Measurements from ENCODE around the gene TGM4.
"Not testable (repeated sequence)": the region's sequence is repeated elsewhere in the genome, so short reads cannot be mapped to it uniquely, and the experiment has no call there.

TGM4 gene

GRCh38 chr3:44874308-44874707, at the start of gene TGM4:
TGM4 (plus strand) TSS chr3:44874608; CDS start chr3:44874679, 71 bp downstream.
- DNase-seq = no peak

GRCh38 chr3:44825264-44825925, 49.0 kb upstream of the TGM4 start:
- no peak for DNase-seq

DNA sequence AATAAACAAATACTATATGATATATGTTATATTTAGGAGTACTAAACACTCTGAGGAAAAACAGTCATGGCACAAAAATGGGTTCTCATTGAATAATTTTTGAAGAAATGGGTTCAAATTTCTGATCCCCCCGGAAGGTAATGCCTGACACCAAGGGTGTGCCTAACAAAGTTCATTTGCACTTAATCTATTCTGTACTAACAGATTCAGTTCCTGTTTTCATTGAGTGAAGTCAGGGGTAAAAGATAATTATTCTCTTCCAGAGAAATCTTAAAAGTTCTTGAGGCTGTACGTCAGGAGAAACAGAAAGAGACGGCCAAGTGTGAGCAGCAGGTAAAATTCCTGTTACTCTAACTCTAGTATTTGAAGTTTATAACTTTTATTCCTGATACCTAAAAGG, 47.2 kb upstream of the TGM4 start:
- DNase-seq = no peak

DNA sequence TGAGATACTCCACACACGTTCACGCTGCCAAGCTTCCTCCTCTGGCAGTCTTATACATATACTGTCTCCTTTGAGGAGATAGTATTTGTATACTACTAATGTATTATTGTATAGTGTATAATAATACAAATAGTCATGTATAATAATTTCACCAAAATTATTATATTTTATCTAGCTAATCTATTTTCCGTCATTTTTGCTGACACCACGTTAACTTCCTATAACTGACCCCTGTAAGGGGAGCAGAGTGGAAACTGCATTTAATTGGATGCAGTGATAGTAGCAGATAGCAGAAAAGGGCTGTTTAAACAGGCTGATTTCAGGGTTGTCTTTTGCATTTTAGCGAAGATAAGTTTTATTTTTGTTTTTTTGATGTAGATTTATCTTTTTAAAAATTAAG, 43.2 kb upstream of the TGM4 start:
- no peak for DNase-seq

GRCh38 chr3:44832032-44832431, 42.4 kb upstream of the TGM4 start:
- DNase-seq = no peak

GRCh38 chr3:44832965-44833364, 41.4 kb upstream of the TGM4 start:
- DNase-seq = no peak

DNA sequence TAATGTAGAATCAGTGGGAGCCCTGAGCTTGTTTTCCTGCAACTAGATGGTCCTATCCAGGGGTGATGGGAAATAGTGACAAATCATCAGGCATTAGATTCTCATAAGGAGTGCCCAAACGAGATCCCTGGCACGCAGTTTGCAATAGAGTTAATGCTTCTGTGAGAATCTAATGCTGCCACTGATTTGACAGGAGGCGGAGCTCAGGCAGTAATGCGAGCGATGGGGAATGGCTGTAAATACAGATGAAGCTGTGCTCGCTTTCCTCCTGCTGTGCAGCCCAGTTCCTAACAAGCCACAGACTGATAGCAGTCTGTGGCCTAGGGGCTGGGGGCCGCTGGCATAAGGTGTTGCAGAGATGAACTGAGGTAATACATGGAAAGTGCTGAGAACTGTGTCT, 41.0 kb upstream of the TGM4 start:
- DNase-seq = no peak

DNA sequence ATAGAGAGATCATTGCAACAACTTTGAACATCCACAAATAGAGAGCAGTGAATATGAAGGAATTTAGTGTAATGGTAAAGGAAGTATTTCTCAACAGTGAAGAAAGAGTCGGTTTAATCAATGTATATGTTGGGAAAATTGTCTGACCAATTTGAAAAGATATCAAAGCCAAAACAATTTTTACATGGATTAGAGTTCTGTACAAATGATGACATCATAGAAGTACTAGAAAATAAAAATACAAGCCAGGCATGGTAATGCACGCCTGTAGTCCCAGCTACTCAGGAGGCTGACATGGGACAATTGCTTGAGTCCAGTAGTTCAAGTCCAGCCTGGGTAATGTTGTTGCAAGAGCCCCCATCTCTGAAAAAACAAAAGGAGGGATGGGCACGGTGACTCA, 38.7 kb upstream of the TGM4 start:
- no peak for DNase-seq

- DNase-seq = no peak
Observed at GRCh38 chr3:44842376-44842775, 32.0 kb upstream of the TGM4 start.

DNA sequence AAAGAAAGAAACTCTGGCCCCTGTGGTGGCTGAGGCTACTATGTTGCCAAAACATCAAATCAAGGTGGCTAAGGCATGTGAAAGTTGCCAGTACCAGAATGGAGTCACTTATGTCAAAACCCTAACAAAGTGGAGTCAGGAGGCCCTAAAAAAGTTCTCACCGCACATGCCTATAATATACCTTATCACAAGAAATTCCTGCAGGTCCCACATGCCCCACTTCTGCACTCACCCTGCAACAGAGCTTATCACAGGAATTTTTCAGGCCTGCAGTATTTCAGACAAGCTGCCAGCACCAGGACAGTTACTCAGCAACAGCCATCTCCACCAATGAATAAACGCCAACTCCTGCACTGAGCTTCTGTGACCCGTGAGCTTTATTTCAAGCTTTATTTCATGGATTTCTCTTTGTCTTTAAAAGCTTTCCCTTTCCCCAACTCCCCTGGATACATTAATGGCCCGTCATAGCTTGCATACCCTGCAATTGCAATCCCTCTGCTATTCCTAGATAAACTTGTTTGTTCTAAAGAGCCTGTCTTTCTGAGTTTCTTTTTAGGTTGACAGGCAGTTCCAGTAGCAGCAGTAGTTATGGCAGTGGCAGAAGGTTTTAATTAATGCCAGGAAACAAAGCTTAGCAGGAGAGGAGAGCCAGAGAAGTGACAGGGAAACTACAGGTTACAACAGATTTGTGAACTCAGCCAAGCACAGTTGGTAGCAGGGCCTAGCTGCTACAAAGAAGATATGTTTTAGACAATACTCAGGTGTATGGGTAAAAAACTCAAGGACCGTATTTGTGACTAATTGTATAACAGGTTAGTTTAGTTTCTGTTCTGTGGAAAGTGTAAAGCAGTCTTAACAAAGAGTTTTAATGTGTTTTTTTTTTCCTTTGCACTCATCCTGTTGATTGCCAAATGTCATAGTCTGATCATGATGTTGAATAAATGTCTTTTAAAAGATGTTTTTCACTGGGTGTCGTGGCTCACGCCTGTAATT, 28.6 kb upstream of the TGM4 start:
- no peak for DNase-seq

DNA sequence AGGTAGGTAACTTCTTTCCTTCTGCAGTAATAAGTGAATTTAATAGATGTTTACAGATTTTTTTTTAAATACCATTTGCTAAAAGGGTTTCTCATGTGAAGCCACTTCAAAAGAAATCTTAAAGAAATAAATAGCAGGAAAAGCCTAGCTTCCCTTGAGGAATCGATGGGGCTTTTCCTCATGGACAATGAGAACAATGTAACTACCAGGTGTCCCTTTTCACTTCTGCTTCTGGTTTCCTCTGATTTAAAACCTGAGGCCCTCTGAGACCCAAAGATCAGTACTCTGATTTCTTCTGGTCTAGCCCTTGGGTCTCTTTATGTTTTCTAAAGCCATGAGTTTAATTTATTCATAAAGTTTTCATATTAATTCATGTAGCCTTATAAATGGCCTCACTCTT, 25.8 kb upstream of the TGM4 start:
- DNase-seq = no peak

DNA sequence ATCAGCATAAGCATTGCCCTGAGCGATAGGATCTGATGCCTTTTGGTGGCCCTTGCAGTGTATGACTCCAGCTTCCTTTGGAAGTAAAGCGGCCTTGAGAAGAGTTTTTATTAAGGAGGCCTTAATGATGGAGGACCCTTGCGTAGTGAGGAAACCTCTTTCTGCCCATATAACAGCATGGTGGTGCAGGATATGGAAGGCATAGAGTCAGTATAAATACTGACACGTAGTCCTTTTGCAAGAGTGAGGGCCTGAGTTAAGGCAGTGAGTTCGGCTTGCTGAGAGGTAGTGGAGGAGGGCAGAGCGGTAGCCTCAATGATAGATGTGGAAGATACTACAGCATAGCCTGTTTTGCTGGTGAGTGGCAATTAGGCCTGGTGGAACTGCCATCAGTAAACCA, 17.7 kb upstream of the TGM4 start:
- DNase-seq = not testable (repeated sequence)

- DNase-seq = no peak
Observed at GRCh38 chr3:44860117-44860516, 14.3 kb upstream of the TGM4 start.

DNA sequence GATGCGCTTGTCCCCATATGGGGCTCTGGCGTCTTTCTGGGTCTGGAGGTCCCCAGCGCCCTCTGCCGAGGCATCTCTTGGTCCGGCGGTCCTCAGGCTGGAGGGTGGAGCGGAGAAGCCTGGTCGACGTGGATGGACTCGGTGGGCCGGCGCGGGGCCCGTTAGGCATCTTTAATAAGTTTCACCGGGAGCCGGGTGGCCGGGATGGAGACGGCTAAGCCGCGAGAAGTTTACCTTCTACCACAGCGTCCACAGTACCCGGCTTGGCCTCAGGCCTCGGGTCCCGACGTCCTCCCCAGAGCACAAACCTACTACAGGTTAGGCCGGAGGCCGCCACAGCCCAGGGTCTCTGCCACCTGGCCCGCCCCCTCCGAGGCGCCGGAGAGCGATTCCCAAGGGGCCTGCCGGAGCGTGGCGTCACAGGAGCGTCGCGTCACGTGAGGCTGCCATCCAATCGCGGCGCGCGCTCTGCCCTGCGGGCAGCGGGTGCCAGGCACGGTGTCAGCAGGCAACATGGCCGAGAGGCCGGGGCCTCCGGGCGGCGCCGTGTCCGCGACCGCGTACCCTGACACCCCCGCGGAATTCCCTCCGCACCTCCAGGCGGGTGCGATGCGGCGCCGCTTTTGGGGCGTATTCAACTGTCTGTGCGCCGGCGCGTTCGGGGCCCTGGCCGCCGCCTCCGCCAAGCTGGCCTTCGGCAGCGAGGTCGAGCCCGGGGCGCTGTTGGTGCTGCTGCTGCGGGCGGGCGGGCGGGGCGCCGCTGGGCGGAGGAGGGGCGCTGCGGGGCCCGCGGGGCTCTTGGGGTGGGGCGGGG, 12.8 kb upstream of the TGM4 start, which contains the start of gene TMEM42:
Gene TMEM42, plus strand, starts transcription at position 501 of the 814 bp plus-strand sequence. Its CDS starts 13 bp downstream, at position 514.
- peak; percentile 95 for DNase-seq

DNA sequence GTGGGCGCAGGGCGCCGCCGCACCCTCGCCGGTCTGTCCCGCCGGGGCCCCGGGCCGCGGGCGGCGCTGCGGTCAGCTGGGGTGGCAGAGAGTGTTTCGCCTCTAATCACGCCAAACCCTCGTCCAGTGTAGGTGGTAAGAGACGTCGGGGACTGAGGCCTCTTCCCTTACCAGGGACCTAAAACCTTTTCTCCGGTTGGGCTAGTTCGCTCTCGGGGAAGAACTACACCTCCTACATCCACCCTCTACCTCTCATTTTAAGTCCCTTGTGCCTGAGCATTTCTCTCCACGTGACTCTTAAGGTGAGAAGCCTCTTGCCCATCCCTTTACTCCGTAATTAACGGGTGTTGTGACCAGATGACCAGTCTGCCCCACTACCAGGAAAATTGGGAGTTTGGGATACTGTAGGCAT, 12.2 kb upstream of the TGM4 start:
- no peak for DNase-seq

- DNase-seq = no peak
Observed at GRCh38 chr3:44865272-44866035, 9.0 kb upstream of the TGM4 start.

- DNase-seq = no peak
Observed at GRCh38 chr3:44867421-44868111, 6.8 kb upstream of the TGM4 start.

GRCh38 chr3:44870375-44871061, 3.9 kb upstream of the TGM4 start:
- no peak for DNase-seq

GRCh38 chr3:44875596-44875995, 1.2 kb downstream of the TGM4 start:
- no peak for DNase-seq

DNA sequence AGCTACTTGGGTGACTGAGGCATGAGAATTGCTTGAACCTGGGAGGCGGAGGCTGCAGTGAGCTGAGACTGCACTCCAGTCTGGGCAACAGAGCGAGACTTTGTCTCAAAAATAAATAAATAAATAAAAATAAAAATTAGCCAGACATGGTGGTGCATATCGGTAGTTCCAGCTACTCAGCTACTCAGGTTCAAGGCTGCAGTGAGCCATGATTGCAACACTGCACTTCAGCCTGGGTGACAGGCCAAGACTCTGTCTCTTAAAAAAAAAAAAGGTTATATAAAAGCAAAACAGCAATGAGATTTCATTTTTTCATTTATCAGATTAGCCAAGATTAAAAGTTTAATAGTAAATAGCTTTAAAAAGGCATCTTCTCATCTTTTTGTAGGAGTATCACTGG, 2.9 kb downstream of the TGM4 start:
- no peak for DNase-seq

DNA sequence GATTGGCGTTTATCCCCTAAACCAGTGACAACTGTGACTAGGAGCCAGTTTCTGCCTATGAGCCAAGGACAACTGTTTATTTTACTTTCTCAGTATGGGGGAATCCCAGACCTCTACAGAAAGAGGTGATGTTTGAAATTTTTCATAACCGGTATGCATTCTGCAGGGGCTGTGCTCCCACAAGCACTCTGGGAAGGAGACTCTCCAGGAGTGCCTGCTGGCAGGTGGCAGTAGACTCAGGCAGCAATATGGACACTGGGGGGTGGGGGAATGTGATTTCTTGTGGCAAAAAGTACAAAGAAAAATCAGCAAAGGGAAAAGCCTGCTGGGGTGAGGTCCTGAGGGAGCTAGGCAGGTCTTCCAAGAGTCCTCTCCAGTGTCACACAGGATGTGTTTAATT, 5.9 kb downstream of the TGM4 start:
- DNase-seq = no peak
